Effector CD8-positive, alpha-beta T cell (primary cell): ENCODE measurements around the gene ITPA.

Source experiments
- DNase-seq: peaks from one replicate; lab custom pipeline; 2025; lab: John Stamatoyannopoulos, UW

The ITPA gene

GRCh38 chr20:3244613-3245012 lies 35.3 kb downstream of the ITPA start:
- no peak for DNase-seq

- no peak for DNase-seq
These were observed 35.9 kb downstream of the ITPA start for GRCh38 chr20:3245156-3245555.

GRCh38 chr20:3245711-3246110 lies 36.4 kb downstream of the ITPA start:
- DNase-seq = no peak

- DNase-seq = no peak
These were observed 37.4 kb downstream of the ITPA start for GRCh38 chr20:3246682-3247081.

- DNase-seq = no peak
These were observed 38.3 kb downstream of the ITPA start for GRCh38 chr20:3247638-3248037.

- DNase-seq = no peak
These were observed 39.1 kb downstream of the ITPA start for GRCh38 chr20:3248167-3248992.

- no peak for DNase-seq
These were observed 39.7 kb downstream of the ITPA start for GRCh38 chr20:3248993-3249347.

- no peak for DNase-seq
These were observed 40.8 kb downstream of the ITPA start for GRCh38 chr20:3250091-3250504.

GRCh38 chr20:3251806-3252205 lies 42.5 kb downstream of the ITPA start:
- no peak for DNase-seq

GRCh38 chr20:3255728-3256127 lies 46.4 kb downstream of the ITPA start:
- no peak for DNase-seq

- DNase-seq = no peak
These were observed 49.1 kb downstream of the ITPA start for GRCh38 chr20:3258429-3258828.

GRCh38 chr20:3262566-3262965 lies 53.3 kb downstream of the ITPA start:
- no peak for DNase-seq

- DNase-seq = no peak
These were observed 60.8 kb downstream of the ITPA start for GRCh38 chr20:3270051-3270450.

GRCh38 chr20:3273371-3273770 lies 64.1 kb downstream of the ITPA start:
- no peak for DNase-seq
